H1 (cell line): ENCODE measurements around the gene HSD17B1. TPM values are rescaled to one million over a fixed set of nuclear protein-coding genes. Genes with fewer than 3 reads are reported as not detected.

Experiments
- CTCF ChIA-PET: fragments of 300-600 bp; sonication (Branson Sonifier 250); formaldehyde crosslinking; loops from one replicate; lab custom pipeline; 2021; ENCODE audit not compliant: partially characterized antibody; lab: Charles Lee
- POLR2A ChIA-PET: fragments of 300-600 bp; sonication (Branson Sonifier 250); formaldehyde crosslinking; loops from one replicate; lab custom pipeline; 2021; ENCODE audit warnings: inconsistent platforms; ENCODE audit not compliant: partially characterized antibody; lab: Charles Lee
- DNase-seq, 2 experiments: peaks; one replicate each; pipeline versions ENCODE4 v3.0.0 to v3.0.0-alpha.2; 2010 to 2022; ENCODE audit warnings: low spot score in 2 of 2, low read depth in 1 of 2, mixed read lengths in 1 of 2
- FAIRE-seq: peaks from 2 replicates; lab custom pipeline; 2011; peaks lifted over from hg19 to GRCh38; lab: Jason Lieb, UNC
- H2AFZ ChIP-seq: 2 replicates; pipeline ENCODE4 v1.8.1; 2012; ENCODE audit warnings: low read length, inconsistent platforms
- H2AK5ac ChIP-seq: 2 replicates; pipeline ENCODE4 v1.6.1; 2013; ENCODE audit warnings: low read depth, low read length
- H2BK120ac ChIP-seq: replicated peaks from 2 replicates; pipeline ENCODE3; 2013; ENCODE audit warnings: low read depth, low read length, inconsistent platforms
- H2BK12ac ChIP-seq: 2 replicates; pipeline ENCODE4 v1.6.1; 2013; ENCODE audit warnings: low read depth, low read length
- H2BK15ac ChIP-seq: 2 replicates; pipeline ENCODE4 v1.6.1; 2013; ENCODE audit warnings: low read length
- H2BK20ac ChIP-seq: 2 replicates; pipeline ENCODE4 v1.6.1; 2013; ENCODE audit warnings: low read length
- H2BK5ac ChIP-seq: 2 replicates; pipeline ENCODE4 v1.6.1; 2013; ENCODE audit warnings: low read depth, low read length
- H3K14ac ChIP-seq: 2 replicates; pipeline ENCODE4 v1.6.1; 2013; ENCODE audit warnings: inconsistent platforms; ENCODE audit not compliant: insufficient read length
- H3K18ac ChIP-seq: 2 replicates; pipeline ENCODE4 v1.6.1; 2013; ENCODE audit warnings: low read length; ENCODE audit errors: extremely low read depth
- H3K23ac ChIP-seq: 2 replicates; pipeline ENCODE4 v1.6.1; 2013; ENCODE audit warnings: inconsistent platforms; ENCODE audit not compliant: insufficient read length
- H3K23me2 ChIP-seq: 2 replicates; pipeline ENCODE4 v1.6.1; 2013; ENCODE audit warnings: low read depth, low read length
- H3K27ac ChIP-seq: 2 replicates; pipeline ENCODE4 v1.6.1; 2011; ENCODE audit warnings: low read depth, low read length, inconsistent platforms
- H3K27me3 ChIP-seq, 4 experiments: replicated peaks in 1 of 4; 1 replicate in 1 of 4; 2 replicates in 3 of 4; pipeline versions ENCODE4 v1.6.1 to v1.8.1; 2011 to 2013; ENCODE audit warnings: low read length in 3 of 4, mild to moderate bottlenecking in 3 of 4, inconsistent platforms in 2 of 4, mixed read lengths in 2 of 4, moderate library complexity in 1 of 4; ENCODE audit not compliant: control insufficient read depth in 3 of 4, insufficient read depth in 3 of 4; ENCODE audit errors: extremely low read depth in 1 of 4
- H3K36me3 ChIP-seq, 4 experiments: 2 replicates each; pipeline versions ENCODE4 v1.6.1 to v1.8.1; 2011 to 2013; ENCODE audit warnings: mild to moderate bottlenecking in 4 of 4, low read length in 3 of 4, moderate library complexity in 2 of 4, control low read depth in 1 of 4, inconsistent platforms in 1 of 4; ENCODE audit not compliant: insufficient read depth in 4 of 4, control insufficient read depth in 2 of 4
- H3K4ac ChIP-seq: replicated peaks from 2 replicates; pipeline ENCODE3; 2013; ENCODE audit warnings: low read length, low read depth, mixed read lengths, inconsistent platforms; ENCODE audit not compliant: insufficient read length
- H3K4me1 ChIP-seq, 4 experiments: replicated peaks in 1 of 4; 1 replicate in 1 of 4; 2 replicates in 3 of 4; pipeline versions ENCODE4 v1.6.1 to v1.8.1; 2011 to 2013; ENCODE audit warnings: low read length in 3 of 4, inconsistent platforms in 2 of 4, mixed read lengths in 1 of 4; ENCODE audit not compliant: insufficient read depth in 4 of 4, control insufficient read depth in 3 of 4
- H3K4me2 ChIP-seq, 2 experiments: 2 replicates each; pipeline versions ENCODE4 v1.6.1 to v1.8.1; 2011 to 2013; ENCODE audit warnings: low read depth in 2 of 2, low read length in 2 of 2, control low read depth in 1 of 2, inconsistent platforms in 1 of 2, mild to moderate bottlenecking in 1 of 2; ENCODE audit not compliant: insufficient read depth in 1 of 2
- H3K4me3 ChIP-seq, 4 experiments: fragments of 200-600, 300-600 bp in 1 of 4; sonication (generic), shearing (Covaris generic), sonication (Bioruptor Twin) in 1 of 4; 2 replicates each; pipeline versions ENCODE4 v1.5.1 to v1.8.1; 2011 to 2016; ENCODE audit warnings: low read length in 4 of 4, low read depth in 3 of 4, control low read depth in 2 of 4, inconsistent platforms in 2 of 4, mild to moderate bottlenecking in 2 of 4, mixed read lengths in 1 of 4, moderate library complexity in 1 of 4; ENCODE audit not compliant: insufficient read depth in 2 of 4; ENCODE audit errors: extremely low read depth in 1 of 4
- H3K56ac ChIP-seq: replicated peaks from 2 replicates; pipeline ENCODE3; 2013; ENCODE audit warnings: low read depth, mild to moderate bottlenecking, mixed read lengths, low read length, inconsistent platforms; ENCODE audit not compliant: insufficient read length
- H3K79me1 ChIP-seq: 2 replicates; pipeline ENCODE4 v1.6.1; 2013; ENCODE audit warnings: low read depth, low read length, control low read depth
- H3K79me2 ChIP-seq, 2 experiments: 2 replicates each; pipeline versions ENCODE4 v1.6.1 to v1.8.1; 2012 to 2013; ENCODE audit warnings: low read length in 2 of 2, mild to moderate bottlenecking in 2 of 2, inconsistent platforms in 1 of 2; ENCODE audit not compliant: insufficient read depth in 2 of 2, control insufficient read depth in 1 of 2
- H3K9ac ChIP-seq, 4 experiments: replicated peaks in 1 of 4; 1 replicate in 1 of 4; 2 replicates in 3 of 4; pipeline versions ENCODE4 v1.6.1 to v1.8.1; 2011 to 2013; ENCODE audit warnings: low read depth in 3 of 4, low read length in 3 of 4, control low read depth in 2 of 4, mild to moderate bottlenecking in 2 of 4, moderate library complexity in 2 of 4, inconsistent platforms in 1 of 4; ENCODE audit errors: extremely low read depth in 1 of 4
- H3K9me3 ChIP-seq, 2 experiments: 2 replicates each; pipeline versions ENCODE4 v1.6.1 to v1.8.1; 2012 to 2013; ENCODE audit warnings: mild to moderate bottlenecking in 2 of 2, moderate library complexity in 2 of 2, control low read depth in 1 of 2, inconsistent platforms in 1 of 2, low read depth in 1 of 2, low read length in 1 of 2, mixed read lengths in 1 of 2; ENCODE audit not compliant: insufficient read depth in 2 of 2
- H4K20me1 ChIP-seq, 2 experiments: replicated peaks in 1 of 2; 2 replicates each; pipeline versions ENCODE3 to v1.8.1; 2011 to 2013; ENCODE audit warnings: inconsistent platforms in 2 of 2, low read length in 2 of 2, mild to moderate bottlenecking in 1 of 2; ENCODE audit not compliant: insufficient read depth in 2 of 2, control insufficient read depth in 1 of 2
- H4K5ac ChIP-seq: 2 replicates; pipeline ENCODE4 v1.6.1; 2013; ENCODE audit warnings: low read length, low read depth, mixed read lengths, inconsistent platforms; ENCODE audit not compliant: insufficient read length
- H4K8ac ChIP-seq: 2 replicates; pipeline ENCODE4 v1.8.0; 2013; ENCODE audit warnings: mild to moderate bottlenecking, moderate library complexity, low read length, inconsistent platforms; ENCODE audit not compliant: insufficient read depth; ENCODE audit errors: extremely low read depth
- H4K91ac ChIP-seq: replicated peaks from 2 replicates; pipeline ENCODE3; 2013; ENCODE audit warnings: low read length, mixed read lengths, inconsistent platforms; ENCODE audit not compliant: insufficient read length
- TAF7 ChIP-seq: optimal IDR thresholded peaks from 2 replicates; pipeline ENCODE3; 2011; ENCODE audit warnings: low read depth, mild to moderate bottlenecking, inconsistent platforms, low read length, moderate library complexity, borderline replicate concordance
- YY1 ChIP-seq: IDR thresholded peaks from 2 replicates; pipeline ENCODE4 v1.6.1; 2011; ENCODE audit warnings: low read depth, mild to moderate bottlenecking, low read length
- WGBS, 2 experiments: shearing (Covaris generic) in 1 of 2; methylation state at CpG; one replicate each; pipeline versions ENCODE4 v1.1.6 to v1.1.7; 2013 to 2015; ENCODE audit warnings: low lambda C conversion rate in 2 of 2, mixed read lengths in 2 of 2, inconsistent platforms in 1 of 2, low coverage in 1 of 2, missing lambda C conversion rate in 1 of 2; ENCODE audit not compliant: insufficient replicate concordance in 2 of 2, insufficient coverage in 1 of 2, insufficient read length in 1 of 2; ENCODE audit errors: extremely low coverage in 1 of 2, missing lambda C conversion rate in 1 of 2; 5-methylcytosine and 5-hydroxymethylcytosine counted together
- polyA plus RNA-seq, 7 experiments: library from polyadenylated mRNA; depleted of rRNA in 3 of 7; stranded (reverse) in 5 of 7; unstranded in 2 of 7; fragments of >200 nt in 5 of 7; fragments of 200-250 nt in 2 of 7; gene quantifications; 1 replicate in 5 of 7; 2 replicates in 1 of 7; 4 replicates in 1 of 7; pipeline versions ENCODE4 v1.2.1 to v1.2.3, GENCODE V29; 2011 to 2013; ENCODE audit warnings: missing spikeins in 2 of 7, mixed read lengths in 2 of 7
- total RNA-seq: library from RNA; stranded (reverse); fragmentation: NEBNext Ultra II Directional; extraction: Animal tissue kit (Norgen Biotek cat#: 25700); gene quantifications from 2 replicates; pipeline ENCODE4 v1.2.1, GENCODE V29; 2021

The HSD17B1 gene
- total and polyA plus RNA-seq, 2 of the 8 experiments (the other 6 are each of a cell fraction or from before 2014, with no cell fraction given) = 0.88 to 1.0 TPM

DNA sequence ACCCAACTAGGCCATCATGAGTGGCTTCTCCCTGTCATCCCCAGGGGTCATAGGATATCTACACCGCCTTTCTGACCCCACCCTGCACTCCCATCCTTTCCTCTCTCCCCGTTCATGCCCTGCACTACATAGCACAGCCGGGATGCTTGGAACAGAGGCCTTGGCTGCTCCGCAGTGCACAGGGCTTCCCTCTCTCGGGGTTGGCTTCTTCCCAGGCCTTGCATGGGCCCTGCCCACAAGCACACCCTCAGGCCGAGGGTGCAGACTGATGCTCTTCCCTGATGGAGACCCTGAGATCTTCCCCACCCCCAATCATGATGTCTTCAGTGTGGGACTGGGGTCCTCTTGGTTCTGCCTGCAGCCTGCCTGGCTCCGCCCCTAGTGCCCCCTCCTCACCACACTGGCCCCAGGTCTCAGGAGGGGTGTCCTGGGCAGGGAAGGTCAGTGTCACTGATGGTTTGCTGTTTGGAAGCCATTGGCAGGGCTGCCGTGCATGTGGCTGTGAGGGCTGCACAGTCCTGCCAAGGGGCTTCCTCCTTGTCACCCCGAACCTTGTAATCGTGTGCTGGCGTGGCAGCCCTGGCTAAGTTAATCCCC, 31.0 kb upstream of the HSD17B1 start:
- POLR2A ChIA-PET = interaction anchor here (0.9 kb wide), 1 partner anchor 14 kb away, joined by 3 read pairs; no protein-coding TSS in a partner anchor
- no peaks in the 10 kb centered on the region for H3K79me2 ChIP-seq
- H3K4ac ChIP-seq = no peak overlapping the region

More for the DNA sequence above, 31.0 kb upstream of the HSD17B1 start:
- TF ChIP-seq YY1 (no peak), TAF7 (no peak)
- Histone ChIP-seq H3K4me2 (no peak overlapping the region), H2BK20ac (no peak overlapping the region), H4K20me1 (peaks cover 2 to 7% of the 10 kb centered on the region in 2 experiments), H3K4me3 (no peak overlapping the region), H3K27ac (no peak overlapping the region), H3K79me1 (no peaks in the 10 kb centered on the region), H3K27me3 (no peaks in the 10 kb centered on the region; a peak in 3 of 7 replicates), H3K18ac (no peak overlapping the region), H2BK5ac (no peak overlapping the region), H3K23me2 (no peaks in the 10 kb centered on the region), H4K5ac (no peak overlapping the region), H2BK120ac (no peak overlapping the region), H2BK12ac (no peak overlapping the region), H3K56ac (no peak overlapping the region), H3K9ac (no peak overlapping the region), H3K23ac (no peak overlapping the region), H2AK5ac (no peak overlapping the region), H2BK15ac (no peak overlapping the region), H4K91ac (no peak overlapping the region), H4K8ac (no peak overlapping the region), H2AFZ (no peak overlapping the region), H3K9me3 (no peaks in the 10 kb centered on the region), H3K4me1 (peaks cover 6 to 18% (median 15%) of the 10 kb centered on the region in 4 experiments), H3K36me3 (peaks cover 3 to 9% (median 5%) of the 10 kb centered on the region in 4 experiments; a peak in 5 of 8 replicates), H3K14ac (no peak overlapping the region)
- DNase-seq (no peak), FAIRE-seq (no peak)
- 92% methylated on average over 10 of the region's 11 CpGs; no CpG with 5 or more reads in 1 of the 2 experiments for WGBS, 2 experiments
- CTCF ChIA-PET = interaction anchor here (0.6 to 5.8 kb wide), 7 partner anchors 8 to 240 kb away, joined by 3 to 69 read pairs (median 5); no protein-coding TSS in a partner anchor
